ENCODE results near the gene SRP68. TPM values are rescaled to one million over a fixed set of nuclear protein-coding genes. Genes with fewer than 3 reads are reported as not detected.

Gene SRP68
- total RNA-seq, 1 donor from 2014 or later = 45.7 TPM

GRCh38 chr17:76008630-76009425 lies 63.5 kb downstream of the SRP68 start:
- no peak for TF ChIP-seq CTCF (IDR thresholded peaks at IDR 0.05; ENCODE audit: insufficient read depth, low read length, poor library complexity, severe bottlenecking)
- no peak overlapping the region for H3K4me3 ChIP-seq (ENCODE audit: low read depth, low read length)
- no peaks in the 10 kb centered on the region for H3K36me3 ChIP-seq (ENCODE audit: control insufficient read depth, insufficient read depth, low read length)
- DNase-seq (ENCODE audit: low read depth) = no peak
- H3K27me3 ChIP-seq (ENCODE audit: control insufficient read depth, insufficient read depth, low read length) = no peaks in the 10 kb centered on the region

DNA sequence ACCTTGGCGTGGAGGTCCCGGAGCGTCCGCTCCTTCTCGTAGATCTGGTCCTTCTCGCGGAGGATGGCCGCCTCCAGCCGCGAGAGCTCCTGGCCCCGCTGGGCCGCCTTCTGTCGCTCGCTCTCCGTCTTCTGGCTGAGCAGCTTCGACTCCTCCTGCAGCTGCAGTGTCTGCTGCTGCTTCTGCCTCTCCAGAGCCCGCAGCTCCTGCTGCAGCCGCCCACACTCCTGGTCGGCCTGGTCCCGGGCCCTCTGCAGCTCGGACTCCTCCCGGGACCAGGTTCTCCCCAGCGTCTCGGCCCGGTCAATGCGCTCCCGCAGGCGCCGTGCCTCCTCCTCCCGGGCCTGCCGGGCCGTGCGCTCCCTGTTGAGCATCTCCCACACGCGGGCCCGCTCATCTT lies 64.1 kb downstream of the SRP68 start:
- no peak for DNase-seq (ENCODE audit: low read depth)
- no peak overlapping the region for H3K4me3 ChIP-seq (ENCODE audit: low read depth, low read length)
- no peak for TF ChIP-seq CTCF (IDR thresholded peaks at IDR 0.05; ENCODE audit: insufficient read depth, low read length, poor library complexity, severe bottlenecking)
- H3K27me3 ChIP-seq (ENCODE audit: control insufficient read depth, insufficient read depth, low read length) = no peaks in the 10 kb centered on the region
- no peaks in the 10 kb centered on the region for H3K36me3 ChIP-seq (ENCODE audit: control insufficient read depth, insufficient read depth, low read length)

- no peaks in the 10 kb centered on the region for H3K27me3 ChIP-seq (ENCODE audit: control insufficient read depth, insufficient read depth, low read length)
- no peak for DNase-seq (ENCODE audit: low read depth)
- H3K36me3 ChIP-seq (ENCODE audit: control insufficient read depth, insufficient read depth, low read length) = no peaks in the 10 kb centered on the region
- H3K4me3 ChIP-seq (ENCODE audit: low read depth, low read length) = no peak overlapping the region
- no peak for TF ChIP-seq CTCF (IDR thresholded peaks at IDR 0.05; ENCODE audit: insufficient read depth, low read length, poor library complexity, severe bottlenecking)
Measured at GRCh38 chr17:76007850-76008165, 64.5 kb downstream of the SRP68 start.

- Histone ChIP-seq H3K4me3 (ENCODE audit: low read depth, low read length) (no peak overlapping the region), H3K27me3 (ENCODE audit: control insufficient read depth, insufficient read depth, low read length) (no peaks in the 10 kb centered on the region), H3K36me3 (ENCODE audit: control insufficient read depth, insufficient read depth, low read length) (no peaks in the 10 kb centered on the region)
- no peak for TF ChIP-seq CTCF (IDR thresholded peaks at IDR 0.05; ENCODE audit: insufficient read depth, low read length, poor library complexity, severe bottlenecking)
- no peak for DNase-seq (ENCODE audit: low read depth)
Measured at GRCh38 chr17:76007131-76007849, 65.0 kb downstream of the SRP68 start.

- no peak for DNase-seq (ENCODE audit: low read depth)
- H3K27me3 ChIP-seq (ENCODE audit: control insufficient read depth, insufficient read depth, low read length) = no peaks in the 10 kb centered on the region
- TF ChIP-seq CTCF (IDR thresholded peaks at IDR 0.05; ENCODE audit: insufficient read depth, low read length, poor library complexity, severe bottlenecking) = peak; percentile 66
- no peaks in the 10 kb centered on the region for H3K36me3 ChIP-seq (ENCODE audit: control insufficient read depth, insufficient read depth, low read length)
- no peak overlapping the region for H3K4me3 ChIP-seq (ENCODE audit: low read depth, low read length)
Measured at GRCh38 chr17:76005263-76006149, 66.8 kb downstream of the SRP68 start.

Data from kidney epithelial cell (primary cell).